Left ventricle myocardium inferior (tissue), 1 donor: ENCODE results near the gene MGLL. TPM values are rescaled to one million over a fixed set of nuclear protein-coding genes. Genes with fewer than 3 reads are reported as not detected.

Experiments
- DNase-seq: peaks from one replicate; pipeline ENCODE4 v3.0.0-alpha.2; 2020
- H3K27ac ChIP-seq: fragments of 200-600 bp; replicated peaks from 2 replicates; pipeline ENCODE4 v1.8.0; 2021
- H3K27me3 ChIP-seq: fragments of 200-600 bp; 2 replicates; pipeline ENCODE4 v1.8.0; 2021; ENCODE audit warnings: low read depth
- H3K36me3 ChIP-seq: fragments of 200-600 bp; 2 replicates; pipeline ENCODE4 v1.8.0; 2021
- H3K4me1 ChIP-seq: fragments of 200-600 bp; 2 replicates; pipeline ENCODE4 v1.8.0; 2021
- H3K4me3 ChIP-seq: fragments of 200-600 bp; 2 replicates; pipeline ENCODE4 v1.8.0; 2021; ENCODE audit warnings: mild to moderate bottlenecking, moderate library complexity
- H3K9me3 ChIP-seq: fragments of 200-600 bp; replicated peaks from 2 replicates; pipeline ENCODE4 v1.8.0; 2021
- CTCF ChIP-seq: fragments of 200-600 bp; IDR thresholded peaks from 2 replicates; pipeline ENCODE4 v1.8.0; 2021; ENCODE audit warnings: antibody characterized with exemption, mild to moderate bottlenecking, borderline replicate concordance
- intact Hi-C: fragments of 100-400 bp; cut with micrococcal nuclease; formaldehyde crosslinking; loops from one replicate; pipeline ENCODE4 v1.11.0; 2022
- total RNA-seq: library from RNA; stranded (reverse); fragmentation: NEBNext Ultra II Directional; extraction: Animal tissue kit (Norgen Biotek cat#: 25700); gene quantifications from one replicate; pipeline ENCODE4 v1.2.1, GENCODE V29; 2021
- donor health status: DM: no; HTN: yes; CAD: no; lungs with severe emphysema.

The MGLL gene
- total RNA-seq, 1 donor from 2014 or later = 67.0 TPM

GRCh38 chr3:127688022-127688415 is 134.3 kb downstream of the MGLL start:
- Histone ChIP-seq H3K27me3 (no peaks in the 10 kb centered on the region), H3K4me1 (peaks cover 47% of the 10 kb centered on the region), H3K9me3 (no peaks in the 10 kb centered on the region), H3K4me3 (no peak overlapping the region), H3K36me3 (peaks cover 11% of the 10 kb centered on the region), H3K27ac (peak overlapping the region; percentile 40)
- peak; percentile 0 for DNase-seq
- TF ChIP-seq CTCF = no peak
- intact Hi-C loops = no loop called here

GRCh38 chr3:127687228-127687737 is 135.0 kb downstream of the MGLL start:
- DNase-seq = no peak
- no peak overlapping the region for H3K27ac ChIP-seq
- intact Hi-C loops = no loop called here
- no peak overlapping the region for H3K4me3 ChIP-seq
- TF ChIP-seq CTCF = no peak
- no peaks in the 10 kb centered on the region for H3K27me3 ChIP-seq
- H3K9me3 ChIP-seq = no peaks in the 10 kb centered on the region
- H3K4me1 ChIP-seq = peaks cover 40% of the 10 kb centered on the region
- H3K36me3 ChIP-seq = peaks cover 4% of the 10 kb centered on the region

GRCh38 chr3:127686512-127686894 is 135.8 kb downstream of the MGLL start:
- no peaks in the 10 kb centered on the region for H3K27me3 ChIP-seq
- intact Hi-C loops = no loop called here
- peaks cover 32% of the 10 kb centered on the region for H3K4me1 ChIP-seq
- H3K36me3 ChIP-seq = no peaks in the 10 kb centered on the region
- H3K9me3 ChIP-seq = no peaks in the 10 kb centered on the region
- TF ChIP-seq CTCF = no peak
- no peak overlapping the region for H3K4me3 ChIP-seq
- DNase-seq = no peak
- no peak overlapping the region for H3K27ac ChIP-seq

- H3K9me3 ChIP-seq = no peaks in the 10 kb centered on the region
- H3K27ac ChIP-seq = no peak overlapping the region
- H3K36me3 ChIP-seq = no peaks in the 10 kb centered on the region
- TF ChIP-seq CTCF = no peak
- H3K27me3 ChIP-seq = no peaks in the 10 kb centered on the region
- peaks cover 26% of the 10 kb centered on the region for H3K4me1 ChIP-seq
- intact Hi-C loops = no loop called here
- H3K4me3 ChIP-seq = no peak overlapping the region
- no peak for DNase-seq
These were observed 136.4 kb downstream of the MGLL start for GRCh38 chr3:127685708-127686511.

- H3K27me3 ChIP-seq = no peaks in the 10 kb centered on the region
- peak; percentile 13 for DNase-seq
- peaks cover 18% of the 10 kb centered on the region for H3K4me1 ChIP-seq
- TF ChIP-seq CTCF = no peak
- H3K4me3 ChIP-seq = no peak overlapping the region
- peak overlapping the region; percentile 41 for H3K27ac ChIP-seq
- H3K9me3 ChIP-seq = no peaks in the 10 kb centered on the region
- intact Hi-C loops = no loop called here
- peaks cover 5% of the 10 kb centered on the region for H3K36me3 ChIP-seq
These were observed 137.2 kb downstream of the MGLL start for GRCh38 chr3:127684871-127685707.
